SK-N-MC (cell line): Measurements from ENCODE around the gene RELN.

ENCODE experiments used
- DNase-seq: peaks from one replicate; pipeline ENCODE4 v3.0.0-alpha.2; 2011; ENCODE audit warnings: low read depth, low spot score
- H3K27ac ChIP-seq: fragments of 200-600 bp; sonication (generic); 2 replicates; pipeline ENCODE4 v1.5.1; 2016; ENCODE audit warnings: mixed run types
- H3K36me3 ChIP-seq: fragments of 200-600 bp; sonication (generic); 2 replicates; pipeline ENCODE4 v1.6.1; 2017; ENCODE audit warnings: antibody characterized with exemption, low read length, mixed read lengths; ENCODE audit not compliant: insufficient read depth
- H3K4me3 ChIP-seq: fragments of 200-600 bp; sonication (generic); 2 replicates; pipeline ENCODE4 v1.5.1; 2016
- H3K9ac ChIP-seq: fragments of 200-600 bp; sonication (generic); 2 replicates; pipeline ENCODE4 v1.8.0; 2017; ENCODE audit warnings: mixed run types, mixed read lengths; ENCODE audit not compliant: insufficient read length
- H3K9me3 ChIP-seq: fragments of 200-600 bp; sonication (generic); 2 replicates; pipeline ENCODE4 v1.6.1; 2017; ENCODE audit warnings: low read depth, mild to moderate bottlenecking, antibody characterized with exemption, low read length, moderate library complexity, mixed read lengths
- EZH2 ChIP-seq: fragments of 200-600 bp; sonication (generic); IDR thresholded peaks from one replicate; pipeline ENCODE4 v1.6.1; 2017; ENCODE audit warnings: antibody characterized with exemption
- FOXP2 ChIP-seq: optimal IDR thresholded peaks from 2 replicates; pipeline ENCODE3; 2011; ENCODE audit warnings: mild to moderate bottlenecking, moderate library complexity; ENCODE audit not compliant: insufficient read depth; ENCODE audit errors: extremely low read length, control extremely low read depth
- POLR2AphosphoS5 ChIP-seq: IDR thresholded peaks from 2 replicates; pipeline ENCODE4 v1.6.1; 2012; ENCODE audit warnings: mild to moderate bottlenecking, low read depth, low read length, borderline replicate concordance

The RELN gene

DNA sequence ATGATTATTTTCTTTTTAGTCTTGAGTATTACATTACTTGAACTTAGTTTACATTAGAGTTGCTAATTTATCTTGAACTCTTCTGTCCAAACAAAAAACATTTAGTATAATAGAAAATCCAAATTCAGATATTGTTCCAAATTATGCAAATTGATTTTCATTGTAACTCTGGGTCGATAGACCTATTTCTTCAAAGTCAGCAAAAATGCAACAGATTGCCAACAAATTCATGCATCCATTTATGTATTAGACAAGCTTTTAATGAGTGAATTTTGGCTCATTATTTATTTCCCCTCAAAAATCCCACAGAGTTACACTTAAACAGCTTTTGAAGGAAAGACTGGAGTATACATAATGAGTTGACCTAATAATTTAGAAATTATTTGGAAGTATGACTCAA lies 240.8 kb downstream of the RELN start:
- H3K27ac ChIP-seq: no peak overlapping the region
- no peak overlapping the region for H3K9ac ChIP-seq
- no peaks in the 10 kb centered on the region for H3K9me3 ChIP-seq
- no peaks in the 10 kb centered on the region for H3K36me3 ChIP-seq
- TF ChIP-seq EZH2 (no peak), FOXP2 (no peak), POLR2AphosphoS5 (no peak)
- H3K4me3 ChIP-seq: no peak overlapping the region
- DNase-seq: no peak

GRCh38 chr7:103735377-103735776 lies 254.1 kb downstream of the RELN start:
- no peak for TF ChIP-seq EZH2
- TF ChIP-seq POLR2AphosphoS5: no peak
- TF ChIP-seq FOXP2: no peak
- H3K36me3 ChIP-seq: no peaks in the 10 kb centered on the region
- DNase-seq: no peak
- H3K9ac ChIP-seq: no peak overlapping the region
- H3K9me3 ChIP-seq: no peaks in the 10 kb centered on the region
- no peak overlapping the region for H3K4me3 ChIP-seq
- H3K27ac ChIP-seq: no peak overlapping the region

GRCh38 chr7:103731169-103731568 lies 258.3 kb downstream of the RELN start:
- no peak for DNase-seq
- H3K36me3 ChIP-seq: no peaks in the 10 kb centered on the region
- H3K4me3 ChIP-seq: no peak overlapping the region
- no peaks in the 10 kb centered on the region for H3K9me3 ChIP-seq
- H3K27ac ChIP-seq: no peak overlapping the region
- H3K9ac ChIP-seq: no peak overlapping the region
- TF ChIP-seq EZH2 (no peak), POLR2AphosphoS5 (no peak), FOXP2 (no peak)

DNA sequence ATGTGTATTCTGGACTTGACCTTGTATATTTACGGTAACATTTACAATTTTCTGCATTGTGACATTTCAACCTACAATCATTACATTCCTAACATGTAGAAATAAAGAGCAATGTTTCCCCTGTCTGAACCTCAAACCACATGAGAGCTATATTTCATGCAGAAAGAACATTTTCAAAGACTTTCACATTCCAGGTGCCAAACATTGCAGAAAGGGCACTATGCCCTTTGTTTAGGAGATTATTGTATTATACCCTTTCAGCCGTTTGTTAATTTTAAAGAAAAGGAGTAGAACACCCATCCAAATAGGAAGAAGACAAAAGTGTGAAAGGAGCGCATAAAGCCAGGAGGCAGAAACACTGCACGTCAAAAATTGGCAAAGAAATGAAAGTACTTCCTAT lies 260.4 kb downstream of the RELN start:
- no peak overlapping the region for H3K4me3 ChIP-seq
- no peak overlapping the region for H3K9ac ChIP-seq
- DNase-seq: no peak
- H3K9me3 ChIP-seq: no peaks in the 10 kb centered on the region
- TF ChIP-seq FOXP2 (no peak), POLR2AphosphoS5 (no peak), EZH2 (no peak)
- H3K36me3 ChIP-seq: no peaks in the 10 kb centered on the region
- no peak overlapping the region for H3K27ac ChIP-seq

GRCh38 chr7:103727982-103728610 lies 261.4 kb downstream of the RELN start:
- Histone ChIP-seq H3K36me3 (no peaks in the 10 kb centered on the region), H3K9ac (no peak overlapping the region), H3K4me3 (no peak overlapping the region), H3K27ac (no peak overlapping the region), H3K9me3 (no peaks in the 10 kb centered on the region)
- no peak for DNase-seq
- TF ChIP-seq EZH2 (no peak), FOXP2 (no peak), POLR2AphosphoS5 (no peak)

- no peak for TF ChIP-seq EZH2
- no peak for TF ChIP-seq POLR2AphosphoS5
- TF ChIP-seq FOXP2: no peak
- H3K9me3 ChIP-seq: no peaks in the 10 kb centered on the region
- no peak overlapping the region for H3K27ac ChIP-seq
- no peak overlapping the region for H3K9ac ChIP-seq
- H3K4me3 ChIP-seq: no peak overlapping the region
- H3K36me3 ChIP-seq: no peaks in the 10 kb centered on the region
- DNase-seq: no peak
Observed at GRCh38 chr7:103719070-103719469, 270.4 kb downstream of the RELN start.

- TF ChIP-seq EZH2: no peak
- no peak for TF ChIP-seq POLR2AphosphoS5
- no peak for TF ChIP-seq FOXP2
- Histone ChIP-seq H3K4me3 (no peak overlapping the region), H3K9ac (no peak overlapping the region), H3K27ac (no peak overlapping the region), H3K9me3 (no peaks in the 10 kb centered on the region), H3K36me3 (no peaks in the 10 kb centered on the region)
- DNase-seq: no peak
Observed at GRCh38 chr7:103718482-103719061, 270.9 kb downstream of the RELN start.

DNA sequence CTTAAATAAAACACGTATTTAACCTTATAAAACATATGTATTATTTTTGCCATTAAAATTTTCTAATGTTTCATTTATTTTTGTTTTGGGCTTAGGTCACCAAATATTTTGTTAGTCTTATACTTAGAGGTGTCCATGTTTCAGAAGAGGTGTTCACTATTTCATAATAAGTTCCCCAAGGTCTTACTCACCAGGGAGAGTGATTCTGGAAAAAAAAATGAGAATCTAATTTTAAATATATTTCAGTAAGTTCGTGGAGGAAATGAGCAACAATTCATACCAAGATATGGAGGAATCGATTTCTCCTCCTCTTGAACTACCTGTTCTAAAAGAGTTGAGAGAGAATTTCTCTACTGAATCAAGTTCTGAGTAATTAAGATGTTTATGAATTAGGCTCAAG lies 271.9 kb downstream of the RELN start:
- DNase-seq: no peak
- Histone ChIP-seq H3K9me3 (no peaks in the 10 kb centered on the region), H3K9ac (no peak overlapping the region), H3K27ac (no peak overlapping the region), H3K4me3 (no peak overlapping the region), H3K36me3 (no peaks in the 10 kb centered on the region)
- TF ChIP-seq EZH2: no peak
- TF ChIP-seq POLR2AphosphoS5: no peak
- no peak for TF ChIP-seq FOXP2

DNA sequence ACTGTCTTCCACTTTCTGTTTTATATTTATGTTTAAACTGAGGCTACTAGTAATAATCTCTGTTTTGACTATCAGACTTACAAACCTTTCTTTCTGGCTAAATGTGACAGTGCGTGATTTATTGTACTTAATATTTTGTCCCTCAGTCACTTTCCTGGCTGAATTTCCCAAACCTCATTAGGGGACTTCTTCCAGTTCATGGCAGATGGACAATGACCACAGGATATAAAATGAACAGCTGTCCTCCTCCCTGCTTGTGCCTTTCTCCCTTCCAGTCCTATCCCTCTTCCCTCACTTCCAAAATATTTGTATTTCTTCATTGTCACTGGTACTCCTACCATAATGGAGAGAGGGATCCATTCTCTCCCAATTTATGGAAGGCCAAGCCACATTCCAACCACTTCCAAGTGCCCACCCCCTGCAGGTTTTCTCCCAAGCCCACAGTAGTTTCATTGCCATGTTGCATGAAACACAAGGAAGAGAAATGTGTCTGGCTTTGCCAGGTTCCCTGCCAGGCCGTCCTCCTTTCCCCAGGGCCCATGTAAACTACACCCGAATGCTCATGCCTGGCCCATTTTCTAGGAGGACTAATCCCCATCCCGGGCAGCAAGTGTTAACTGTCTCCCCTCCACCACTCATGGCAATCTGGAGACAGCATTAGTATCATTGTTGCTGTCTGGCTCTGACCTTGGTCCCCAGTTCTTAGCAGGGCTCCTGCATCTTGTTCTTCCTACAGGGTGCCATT lies 273.9 kb downstream of the RELN start:
- TF ChIP-seq FOXP2: no peak
- TF ChIP-seq POLR2AphosphoS5: no peak
- TF ChIP-seq EZH2: no peak
- no peak for DNase-seq
- no peak overlapping the region for H3K9ac ChIP-seq

More for the DNA sequence above, 273.9 kb downstream of the RELN start:
- Histone ChIP-seq H3K9me3 (no peaks in the 10 kb centered on the region), H3K4me3 (no peak overlapping the region), H3K36me3 (no peaks in the 10 kb centered on the region), H3K27ac (no peak overlapping the region)
